HCT116 (cell line): Measurements from ENCODE around the gene ADK. TPM values are rescaled to one million over a fixed set of nuclear protein-coding genes. Genes with fewer than 3 reads are reported as not detected.

Source experiments
- ATAC-seq: fragments of 200-7000 bp; cut with Tn5 transposase; 2 replicates; pipeline ENCODE4 v1.9.1; 2020; ENCODE audit warnings: mild to moderate bottlenecking, moderate library complexity
- BruUV-seq: library from RNA; stranded (reverse); fragments of 400-500 nt; replicated peaks from 2 replicates; lab custom pipeline; 2021; lab: Mats Ljungman, UMichigan
- CTCF ChIA-PET: fragments of 300-600 bp; sonication (Branson Sonifier 250); formaldehyde crosslinking; loops from one replicate; lab custom pipeline; 2021; ENCODE audit warnings: antibody characterized with exemption; lab: Charles Lee
- POLR2A ChIA-PET: fragments of 300-600, 350-600 bp; sonication (Branson Sonifier 250); formaldehyde crosslinking; loops from one replicate; lab custom pipeline; 2021; ENCODE audit warnings: antibody characterized with exemption; lab: Charles Lee
- RAD21 ChIA-PET, 2 experiments: fragments of 300-600 bp; sonication (Branson Sonifier 250); formaldehyde crosslinking; loops; one replicate each; lab custom pipeline; 2023; ENCODE audit warnings: low total read pairs in 2 of 2; ENCODE audit not compliant: uncharacterized antibody in 2 of 2, unreplicated experiment in 2 of 2, low non-redundant PET in 1 of 2; lab: Charles Lee
- DNase-seq: peaks from one replicate; pipeline ENCODE4 v3.0.0-alpha.2; 2010; ENCODE audit warnings: low read depth, low spot score
- H2AFZ ChIP-seq: fragments of 200-600 bp; shearing (Covaris generic), sonication (generic); 2 replicates; pipeline ENCODE4 v1.6.1; 2017; ENCODE audit warnings: low read depth, mixed run types, mixed read lengths, antibody characterized with exemption, low read length; ENCODE audit not compliant: poor library complexity, severe bottlenecking
- H3K27ac ChIP-seq: 2 replicates; pipeline ENCODE4 v1.5.1; 2012; ENCODE audit warnings: low read depth, low read length
- H3K27me3 ChIP-seq: fragments of 200-600 bp; sonication (generic); 2 replicates; pipeline ENCODE4 v1.6.1; 2016; ENCODE audit warnings: mixed run types, low read length, mixed read lengths; ENCODE audit not compliant: insufficient read depth
- H3K36me3 ChIP-seq, 2 experiments: fragments of 200-500 bp in 1 of 2; fragments of 200-600 bp in 1 of 2; sonication (Bioruptor generic) in 1 of 2; sonication (generic) in 1 of 2; 2 replicates each; pipeline versions ENCODE4 v1.5.1 to v1.6.1; 2014 to 2016; ENCODE audit warnings: low read length in 2 of 2, inconsistent platforms in 1 of 2, mixed read lengths in 1 of 2, mixed run types in 1 of 2; ENCODE audit not compliant: insufficient read depth in 2 of 2, control insufficient read depth in 1 of 2
- H3K4me1 ChIP-seq, 2 experiments: fragments of 200-600 bp in 1 of 2; sonication (generic) in 1 of 2; 2 replicates each; pipeline versions ENCODE4 v1.5.1 to v1.6.1; 2012 to 2017; ENCODE audit warnings: low read length in 2 of 2, inconsistent platforms in 1 of 2, mild to moderate bottlenecking in 1 of 2, mixed read lengths in 1 of 2, mixed run types in 1 of 2, moderate library complexity in 1 of 2; ENCODE audit not compliant: insufficient read depth in 2 of 2, control insufficient read depth in 1 of 2
- H3K4me2 ChIP-seq: fragments of 200-600 bp; sonication (generic); 2 replicates; pipeline ENCODE4 v1.6.1; 2017; ENCODE audit warnings: mixed run types, low read length, mixed read lengths
- H3K4me3 ChIP-seq, 2 experiments: fragments of 200-600 bp in 1 of 2; sonication (generic) in 1 of 2; replicated peaks in 1 of 2; 2 replicates each; pipeline ENCODE4 v1.5.1; 2011 to 2016; ENCODE audit warnings: low read length in 2 of 2, control low read depth in 1 of 2, low read depth in 1 of 2, mild to moderate bottlenecking in 1 of 2, mixed read lengths in 1 of 2, mixed run types in 1 of 2
- H3K79me2 ChIP-seq: fragments of 200-600 bp; sonication (generic); 2 replicates; pipeline ENCODE4 v1.6.1; 2017; ENCODE audit warnings: mild to moderate bottlenecking, mixed run types, low read length, moderate library complexity, mixed read lengths; ENCODE audit not compliant: insufficient read depth
- H3K9ac ChIP-seq: fragments of 200-600 bp; sonication (generic); 2 replicates; pipeline ENCODE4 v1.6.1; 2016; ENCODE audit warnings: low read length, mixed read lengths
- H3K9me2 ChIP-seq: fragments of 200-600 bp; sonication (generic), shearing (Covaris generic); 2 replicates; pipeline ENCODE4 v1.6.1; 2017; ENCODE audit warnings: mixed run types, mild to moderate bottlenecking, moderate library complexity; ENCODE audit not compliant: insufficient read depth
- H3K9me3 ChIP-seq, 2 experiments: fragments of 200-500 bp in 1 of 2; fragments of 200-600 bp in 1 of 2; sonication (Bioruptor generic) in 1 of 2; sonication (generic) in 1 of 2; 2 replicates each; pipeline ENCODE4 v1.6.1; 2014 to 2017; ENCODE audit warnings: low read length in 2 of 2, mixed read lengths in 2 of 2, inconsistent platforms in 1 of 2, low read depth in 1 of 2, mild to moderate bottlenecking in 1 of 2, mixed run types in 1 of 2, moderate library complexity in 1 of 2; ENCODE audit not compliant: control insufficient read depth in 1 of 2, insufficient read depth in 1 of 2
- H4K20me1 ChIP-seq: fragments of 200-600 bp; sonication (generic), shearing (Covaris generic); 2 replicates; pipeline ENCODE4 v1.6.1; 2017; ENCODE audit warnings: mixed run types, mild to moderate bottlenecking, moderate library complexity; ENCODE audit not compliant: insufficient read depth
- ELF1 ChIP-seq: IDR thresholded peaks from 2 replicates; pipeline ENCODE4 v1.6.1; 2012; ENCODE audit warnings: low read depth, borderline replicate concordance
- EZH2phosphoT487 ChIP-seq: fragments of 200-600 bp; IDR thresholded peaks from 2 replicates; pipeline ENCODE4 v1.6.1; 2018; ENCODE audit warnings: antibody characterized with exemption, borderline replicate concordance
- FOSL1 ChIP-seq: IDR thresholded peaks from 2 replicates; pipeline ENCODE4 v1.6.1; 2012; ENCODE audit warnings: low read depth
- JUND ChIP-seq: IDR thresholded peaks from 2 replicates; pipeline ENCODE4 v1.6.1; 2012
- SIN3A ChIP-seq: IDR thresholded peaks from 2 replicates; pipeline ENCODE4 v1.6.1; 2012; ENCODE audit warnings: low read depth
- SRF ChIP-seq: IDR thresholded peaks from 2 replicates; pipeline ENCODE4 v1.6.1; 2012; ENCODE audit warnings: low read depth
- ZNF274 ChIP-seq: fragments of 200-500 bp; sonication (Bioruptor generic); IDR thresholded peaks from 2 replicates; pipeline ENCODE4 v1.6.1; 2014; ENCODE audit warnings: mild to moderate bottlenecking, low read depth, low read length, inconsistent platforms
- intact Hi-C: fragments of 100-400 bp; cut with micrococcal nuclease; formaldehyde crosslinking; loops from 2 replicates; pipeline ENCODE4 v1.10.0; 2022
- total RNA-seq: library from RNA; stranded (reverse); gene quantifications from one replicate; pipeline ENCODE4 v1.2.1, GENCODE V29; 2021; ENCODE audit not compliant: unreplicated experiment
- TF ChIP-seq, protein P1 (sequence below): IDR thresholded peaks from 2 replicates; pipeline ENCODE4 v1.6.1; 2012; ENCODE audit warnings: low read depth

ADK gene
- total RNA-seq, 1 experiment from 2014 or later, result 55.0 TPM

DNA sequence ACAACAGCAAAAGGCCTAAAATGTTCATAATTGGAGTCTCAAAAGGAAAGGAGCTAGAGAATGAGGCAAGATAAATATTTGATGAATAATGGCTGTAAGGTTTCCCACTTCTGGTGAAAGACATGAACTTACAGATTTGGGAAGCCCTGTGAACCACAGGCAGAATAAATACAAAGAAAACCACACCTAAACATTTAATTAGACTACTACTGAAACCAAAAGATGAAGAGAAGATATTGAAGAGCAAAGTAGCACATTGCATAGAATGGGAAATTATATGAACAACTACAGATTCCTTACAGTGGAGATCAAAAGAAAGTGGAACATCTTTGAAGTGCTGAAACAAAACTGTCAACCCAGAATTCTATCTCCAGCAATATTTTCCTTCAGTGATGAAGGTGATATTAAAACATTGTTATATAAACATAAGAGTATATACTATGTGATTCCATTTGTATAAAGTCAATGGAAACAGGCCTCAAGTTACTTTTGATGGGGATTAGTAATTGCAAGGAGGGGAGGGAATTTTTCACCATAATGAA, 484.0 kb downstream of the ADK start:
- Histone ChIP-seq H3K79me2 (no peaks in the 10 kb centered on the region), H3K27me3 (no peaks in the 10 kb centered on the region), H3K9me2 (no peaks in the 10 kb centered on the region), H3K36me3 (no peaks in the 10 kb centered on the region), H3K4me1 (peaks cover 0 to under 1% of the 10 kb centered on the region in 2 experiments; a peak in 1 of 4 replicates), H2AFZ (no peak overlapping the region), H3K27ac (no peak overlapping the region), H4K20me1 (no peaks in the 10 kb centered on the region), H3K4me3 (no peak overlapping the region), H3K4me2 (no peak overlapping the region), H3K9me3 (no peaks in the 10 kb centered on the region), H3K9ac (no peak overlapping the region)
- ATAC-seq (no peak), DNase-seq (no peak)
- CTCF ChIA-PET, result no interaction called here
- RAD21 ChIA-PET, result no interaction called here
- BruUV-seq, result no TSS peak
- no peak for TF ChIP-seq ZNF274
- no peak for TF ChIP-seq EZH2phosphoT487
- no peak for TF ChIP-seq SIN3A
- TF ChIP-seq SRF, result no peak
- no peak for TF ChIP-seq JUND
- TF ChIP-seq, protein P1, sequence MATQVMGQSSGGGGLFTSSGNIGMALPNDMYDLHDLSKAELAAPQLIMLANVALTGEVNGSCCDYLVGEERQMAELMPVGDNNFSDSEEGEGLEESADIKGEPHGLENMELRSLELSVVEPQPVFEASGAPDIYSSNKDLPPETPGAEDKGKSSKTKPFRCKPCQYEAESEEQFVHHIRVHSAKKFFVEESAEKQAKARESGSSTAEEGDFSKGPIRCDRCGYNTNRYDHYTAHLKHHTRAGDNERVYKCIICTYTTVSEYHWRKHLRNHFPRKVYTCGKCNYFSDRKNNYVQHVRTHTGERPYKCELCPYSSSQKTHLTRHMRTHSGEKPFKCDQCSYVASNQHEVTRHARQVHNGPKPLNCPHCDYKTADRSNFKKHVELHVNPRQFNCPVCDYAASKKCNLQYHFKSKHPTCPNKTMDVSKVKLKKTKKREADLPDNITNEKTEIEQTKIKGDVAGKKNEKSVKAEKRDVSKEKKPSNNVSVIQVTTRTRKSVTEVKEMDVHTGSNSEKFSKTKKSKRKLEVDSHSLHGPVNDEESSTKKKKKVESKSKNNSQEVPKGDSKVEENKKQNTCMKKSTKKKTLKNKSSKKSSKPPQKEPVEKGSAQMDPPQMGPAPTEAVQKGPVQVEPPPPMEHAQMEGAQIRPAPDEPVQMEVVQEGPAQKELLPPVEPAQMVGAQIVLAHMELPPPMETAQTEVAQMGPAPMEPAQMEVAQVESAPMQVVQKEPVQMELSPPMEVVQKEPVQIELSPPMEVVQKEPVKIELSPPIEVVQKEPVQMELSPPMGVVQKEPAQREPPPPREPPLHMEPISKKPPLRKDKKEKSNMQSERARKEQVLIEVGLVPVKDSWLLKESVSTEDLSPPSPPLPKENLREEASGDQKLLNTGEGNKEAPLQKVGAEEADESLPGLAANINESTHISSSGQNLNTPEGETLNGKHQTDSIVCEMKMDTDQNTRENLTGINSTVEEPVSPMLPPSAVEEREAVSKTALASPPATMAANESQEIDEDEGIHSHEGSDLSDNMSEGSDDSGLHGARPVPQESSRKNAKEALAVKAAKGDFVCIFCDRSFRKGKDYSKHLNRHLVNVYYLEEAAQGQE, result no peak
- TF ChIP-seq ELF1, result no peak
- no peak for TF ChIP-seq FOSL1
- intact Hi-C loops, result no loop called here
- POLR2A ChIA-PET, result no interaction called here
